Measurements from ENCODE around the gene SARS2.

The SARS2 gene

GRCh38 chr19:38975861-38976271, 45.3 kb upstream of the SARS2 start:
- TF ChIP-seq CTCF (IDR thresholded peaks at IDR 0.05): no peak
- Histone ChIP-seq H2AFZ (peak overlapping the region; percentile 81), H3K79me2 (peaks cover 8% of the 10 kb centered on the region), H3K9me3 (ENCODE audit: control insufficient read depth, low read length) (no peaks in the 10 kb centered on the region), H3K4me3 (ENCODE audit: low read depth, low read length) (peak overlapping the region; percentile 41), H3K9ac (no peak overlapping the region), H3K36me3 (ENCODE audit: control insufficient read depth, insufficient read depth, low read length) (no peaks in the 10 kb centered on the region), H3K4me1 (no peaks in the 10 kb centered on the region), H3K27ac (peak overlapping the region; percentile 55), H3K27me3 (ENCODE audit: control insufficient read depth, insufficient read depth, low read length) (no peaks in the 10 kb centered on the region), H3K4me2 (ENCODE audit: low read length) (peak overlapping the region; percentile 65)

- H3K9ac ChIP-seq: no peak within 1 kb of the TSS
- H3K27ac ChIP-seq: peak within 1 kb of the TSS; percentile 69
- peak within 1 kb of the TSS; percentile 81 for H2AFZ ChIP-seq
- H3K79me2 ChIP-seq: peaks cover 12% of the 10 kb centered on the region
- H3K4me2 ChIP-seq (ENCODE audit: low read length): peak within 1 kb of the TSS; percentile 65
- no peaks in the 10 kb centered on the region for H3K4me1 ChIP-seq
- H3K36me3 ChIP-seq (ENCODE audit: control insufficient read depth, insufficient read depth, low read length): no peaks in the 10 kb centered on the region
- H3K4me3 ChIP-seq (ENCODE audit: low read depth, low read length): peak within 1 kb of the TSS; percentile 77
- TF ChIP-seq CTCF (IDR thresholded peaks at IDR 0.05): no peak
- no peaks in the 10 kb centered on the region for H3K27me3 ChIP-seq (ENCODE audit: control insufficient read depth, insufficient read depth, low read length)
- no peaks in the 10 kb centered on the region for H3K9me3 ChIP-seq (ENCODE audit: control insufficient read depth, low read length)
These were observed 44.8 kb upstream of the SARS2 start, which contains the start of gene FBXO17 for GRCh38 chr19:38975214-38975860. Gene FBXO17, minus strand, starts transcription at chr19:38975742. Its CDS starts 25,423 bp downstream, at chr19:38950319.

GRCh38 chr19:38974624-38975213, 44.2 kb upstream of the SARS2 start:
- Histone ChIP-seq H3K4me3 (ENCODE audit: low read depth, low read length) (peak overlapping the region; percentile 77), H3K9ac (no peak overlapping the region), H3K9me3 (ENCODE audit: control insufficient read depth, low read length) (no peaks in the 10 kb centered on the region), H3K36me3 (ENCODE audit: control insufficient read depth, insufficient read depth, low read length) (no peaks in the 10 kb centered on the region), H2AFZ (peak overlapping the region; percentile 76), H3K4me2 (ENCODE audit: low read length) (peak overlapping the region; percentile 64), H3K27ac (peak overlapping the region; percentile 69), H3K27me3 (ENCODE audit: control insufficient read depth, insufficient read depth, low read length) (no peaks in the 10 kb centered on the region), H3K79me2 (peaks cover 13% of the 10 kb centered on the region), H3K4me1 (no peaks in the 10 kb centered on the region)
- TF ChIP-seq CTCF (IDR thresholded peaks at IDR 0.05): no peak

GRCh38 chr19:38971672-38972071, 41.1 kb upstream of the SARS2 start:
- Histone ChIP-seq H3K27me3 (ENCODE audit: control insufficient read depth, insufficient read depth, low read length) (no peaks in the 10 kb centered on the region), H2AFZ (no peak overlapping the region), H3K4me2 (ENCODE audit: low read length) (no peak overlapping the region)

More at GRCh38 chr19:38971672-38972071, 41.1 kb upstream of the SARS2 start:
- TF ChIP-seq CTCF (IDR thresholded peaks at IDR 0.05): no peak
- no peaks in the 10 kb centered on the region for H3K4me1 ChIP-seq
- H3K9ac ChIP-seq: no peak overlapping the region
- H3K36me3 ChIP-seq (ENCODE audit: control insufficient read depth, insufficient read depth, low read length): no peaks in the 10 kb centered on the region
- H3K9me3 ChIP-seq (ENCODE audit: control insufficient read depth, low read length): no peaks in the 10 kb centered on the region
- H3K27ac ChIP-seq: no peak overlapping the region
- H3K79me2 ChIP-seq: peaks cover 13% of the 10 kb centered on the region
- H3K4me3 ChIP-seq (ENCODE audit: low read depth, low read length): no peak overlapping the region

All from parathyroid adenoma (tissue), 2 donors.